IPS-18a (cell line): ENCODE measurements around the gene TEX51.

Experiments
- H3K27ac ChIP-seq: one replicate; pipeline ENCODE4 v1.5.1; 2013; ENCODE audit warnings: low read length
- H3K27me3 ChIP-seq: one replicate; pipeline ENCODE4 v1.6.1; 2013; ENCODE audit warnings: mild to moderate bottlenecking, low read length; ENCODE audit not compliant: control insufficient read depth, insufficient read depth
- H3K36me3 ChIP-seq: one replicate; pipeline ENCODE4 v1.6.1; 2013; ENCODE audit warnings: low read depth, low read length; ENCODE audit not compliant: control insufficient read depth
- H3K4me1 ChIP-seq: one replicate; pipeline ENCODE4 v1.6.1; 2013; ENCODE audit warnings: low read depth, low read length; ENCODE audit not compliant: control insufficient read depth
- H3K4me3 ChIP-seq: one replicate; pipeline ENCODE4 v1.5.1; 2013; ENCODE audit warnings: low read length
- H3K9ac ChIP-seq: one replicate; pipeline ENCODE4 v1.6.1; 2013; ENCODE audit warnings: mild to moderate bottlenecking, low read length, moderate library complexity
- H3K9me3 ChIP-seq: one replicate; pipeline ENCODE4 v1.6.1; 2013; ENCODE audit warnings: low read depth, low read length; ENCODE audit not compliant: control insufficient read depth

TEX51 gene

DNA sequence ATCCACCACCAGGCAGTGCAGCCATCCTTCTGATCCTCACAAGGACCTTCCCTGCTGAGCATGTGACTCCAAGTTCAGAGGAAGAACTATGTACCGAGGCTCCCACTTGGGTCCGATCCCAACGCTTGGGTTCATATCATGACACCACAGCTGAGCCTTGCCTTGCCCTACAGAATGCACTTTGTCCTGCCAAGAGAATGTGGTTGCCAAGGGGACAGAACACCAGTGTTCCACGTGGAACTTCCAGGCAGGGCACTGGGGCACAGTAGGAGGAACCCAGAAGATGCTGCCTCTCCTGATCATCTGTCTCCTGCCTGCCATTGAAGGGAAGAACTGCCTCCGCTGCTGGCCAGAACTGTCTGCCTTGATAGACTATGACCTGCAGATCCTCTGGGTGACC lies at the start of gene TEX51:
Gene TEX51, plus strand, starts transcription at position 255 of the 400 bp plus-strand sequence. Its CDS starts 29 bp downstream, at position 284.
- H3K27me3 ChIP-seq, result no peaks in the 10 kb centered on the region
- H3K4me1 ChIP-seq, result no peaks in the 10 kb centered on the region
- no peak within 1 kb of the TSS for H3K9ac ChIP-seq
- no peak within 1 kb of the TSS for H3K27ac ChIP-seq
- H3K9me3 ChIP-seq, result no peaks in the 10 kb centered on the region
- no peak within 1 kb of the TSS for H3K4me3 ChIP-seq
- no peaks in the 10 kb centered on the region for H3K36me3 ChIP-seq

DNA sequence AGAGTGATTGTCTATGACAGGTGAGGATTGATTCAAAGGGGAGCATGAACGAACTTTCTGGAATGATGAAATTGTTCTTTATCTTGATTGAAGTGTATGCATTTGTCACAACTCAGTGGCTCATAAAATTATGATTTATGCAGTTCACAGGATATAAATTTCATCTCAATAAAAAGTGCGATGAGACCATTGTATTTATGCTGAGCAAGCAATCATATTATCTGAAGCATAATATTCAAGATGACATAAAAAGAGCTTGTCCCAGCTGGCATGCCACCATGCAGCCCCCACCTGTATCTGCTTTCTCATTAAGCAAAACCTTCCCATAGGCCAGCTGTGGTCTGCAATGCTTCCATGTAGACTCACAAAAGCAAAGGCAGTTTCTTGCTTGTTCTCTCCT lies 49.6 kb upstream of the TEX51 start:
- H3K4me1 ChIP-seq, result no peaks in the 10 kb centered on the region
- H3K27me3 ChIP-seq, result no peaks in the 10 kb centered on the region
- no peak overlapping the region for H3K27ac ChIP-seq
- H3K9ac ChIP-seq, result no peak overlapping the region
- H3K9me3 ChIP-seq, result no peaks in the 10 kb centered on the region
- H3K4me3 ChIP-seq, result no peak overlapping the region
- no peaks in the 10 kb centered on the region for H3K36me3 ChIP-seq

DNA sequence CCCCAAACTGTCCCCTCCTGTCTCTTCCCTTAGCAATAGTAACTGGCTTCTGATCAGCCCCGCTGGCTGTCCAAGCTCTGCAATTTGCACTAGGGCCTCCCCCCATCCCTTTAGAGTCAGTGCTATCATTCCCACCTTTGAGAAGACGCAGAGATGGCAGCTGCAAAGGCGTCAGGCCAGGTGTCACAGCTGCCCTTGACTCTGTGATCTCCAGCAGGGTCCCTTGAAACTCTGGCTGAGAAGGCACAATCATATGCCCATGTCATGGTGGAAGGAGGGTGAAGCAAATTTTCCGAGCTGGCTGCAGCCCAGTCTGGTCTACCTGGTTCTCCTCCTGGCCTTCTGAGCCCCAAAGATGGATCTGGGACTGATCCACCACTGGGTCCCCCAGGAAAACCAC lies 49.2 kb upstream of the TEX51 start:
- Histone ChIP-seq H3K27ac (no peak overlapping the region), H3K36me3 (no peaks in the 10 kb centered on the region), H3K9me3 (no peaks in the 10 kb centered on the region), H3K9ac (no peak overlapping the region), H3K4me1 (no peaks in the 10 kb centered on the region), H3K27me3 (no peaks in the 10 kb centered on the region), H3K4me3 (no peak overlapping the region)

DNA sequence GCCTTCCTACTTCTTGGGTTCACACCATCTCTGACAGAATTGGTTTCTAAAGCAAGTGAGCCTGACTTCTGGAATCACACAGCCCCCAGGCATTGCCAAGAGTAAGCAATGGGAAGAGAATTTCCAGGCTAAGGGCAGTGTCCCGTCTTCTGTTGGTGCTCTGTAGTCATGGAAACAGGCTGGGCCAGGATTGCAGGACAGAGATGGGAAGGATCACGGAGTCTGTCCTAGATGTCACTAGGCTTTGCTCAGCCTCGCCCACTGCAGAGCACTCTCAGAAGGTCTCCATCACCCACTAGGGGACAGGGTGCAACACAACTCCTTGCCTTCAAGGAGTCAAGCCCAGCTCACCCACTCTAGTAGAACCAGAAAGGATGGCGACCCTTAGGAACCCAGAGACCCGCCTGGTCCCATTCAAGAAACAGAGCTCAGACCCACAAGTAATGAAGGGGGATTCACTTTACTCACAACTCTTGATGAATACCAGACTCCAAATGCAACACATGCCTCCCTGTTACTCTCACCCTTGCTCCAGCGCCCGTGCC lies 48.6 kb upstream of the TEX51 start:
- no peaks in the 10 kb centered on the region for H3K4me1 ChIP-seq
- no peaks in the 10 kb centered on the region for H3K36me3 ChIP-seq
- H3K27me3 ChIP-seq, result no peaks in the 10 kb centered on the region

DNA sequence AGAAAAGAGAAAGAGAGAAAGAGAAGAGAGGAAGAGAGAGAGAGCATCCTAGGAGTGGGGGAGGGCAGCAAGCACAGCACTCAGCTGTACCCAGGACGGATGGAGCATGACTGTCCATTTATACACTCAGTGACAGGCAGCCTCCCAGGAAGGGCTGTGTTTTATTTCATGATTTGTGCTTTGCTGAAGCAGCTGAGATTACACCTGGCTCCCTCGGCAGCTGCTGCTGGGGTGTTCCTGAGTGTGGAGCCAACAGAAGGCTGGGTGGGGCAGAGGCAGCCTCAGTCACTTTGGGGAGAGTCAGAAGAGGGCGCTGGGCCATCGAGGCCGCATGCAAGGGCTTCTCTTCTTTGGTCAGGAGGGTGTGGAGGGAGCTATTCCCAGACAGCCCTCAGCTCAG lies 47.8 kb upstream of the TEX51 start:
- Histone ChIP-seq H3K27ac (no peak overlapping the region), H3K9me3 (no peaks in the 10 kb centered on the region), H3K9ac (no peak overlapping the region), H3K36me3 (no peaks in the 10 kb centered on the region), H3K27me3 (no peaks in the 10 kb centered on the region), H3K4me1 (no peaks in the 10 kb centered on the region), H3K4me3 (no peak overlapping the region)

More for the DNA sequence above, 48.6 kb upstream of the TEX51 start:
- Histone ChIP-seq H3K9ac (no peak overlapping the region), H3K9me3 (no peaks in the 10 kb centered on the region), H3K4me3 (no peak overlapping the region), H3K27ac (no peak overlapping the region)

DNA sequence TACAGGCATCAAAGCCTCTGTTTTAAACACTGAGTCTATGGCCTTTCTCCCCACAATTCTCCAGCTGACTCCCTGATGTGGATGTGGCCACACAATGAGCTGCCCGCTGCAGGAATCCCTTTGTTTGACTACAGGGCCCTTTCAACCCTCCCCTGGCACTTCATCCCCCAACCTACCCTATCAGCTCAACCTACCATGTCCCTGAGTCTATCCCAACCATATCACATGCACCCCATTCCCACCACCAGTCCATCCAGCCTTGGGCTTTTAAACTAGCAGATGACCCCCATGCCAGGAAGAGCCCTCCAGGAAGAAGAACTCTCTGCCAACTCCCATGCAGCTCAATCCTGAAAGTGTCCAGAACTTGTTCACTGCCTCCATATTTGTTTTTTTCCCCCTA lies 46.9 kb upstream of the TEX51 start:
- Histone ChIP-seq H3K4me3 (no peak overlapping the region), H3K27me3 (no peaks in the 10 kb centered on the region), H3K9me3 (no peaks in the 10 kb centered on the region), H3K36me3 (no peaks in the 10 kb centered on the region), H3K9ac (no peak overlapping the region), H3K4me1 (no peaks in the 10 kb centered on the region), H3K27ac (no peak overlapping the region)

DNA sequence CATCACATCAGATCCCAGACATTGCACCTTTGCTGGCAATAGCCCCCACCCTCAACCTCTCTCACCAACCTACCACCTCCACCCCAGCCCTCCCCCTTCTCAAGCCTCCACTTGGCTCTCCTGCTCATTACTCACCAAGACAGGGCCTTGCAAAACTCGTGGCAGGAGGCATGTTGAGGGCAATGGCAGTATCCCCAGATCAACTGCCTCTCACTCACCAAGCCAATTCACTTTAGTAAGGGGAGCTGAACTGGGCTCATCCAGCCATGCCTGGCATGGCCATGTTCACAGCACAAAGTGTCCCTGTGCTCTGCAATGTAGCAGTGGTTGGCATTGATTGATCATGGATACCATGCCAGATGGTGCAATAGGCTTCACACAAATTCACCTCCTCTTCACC lies 46.3 kb upstream of the TEX51 start:
- Histone ChIP-seq H3K9ac (no peak overlapping the region), H3K27me3 (no peaks in the 10 kb centered on the region), H3K4me3 (no peak overlapping the region), H3K4me1 (no peaks in the 10 kb centered on the region), H3K27ac (no peak overlapping the region), H3K36me3 (no peaks in the 10 kb centered on the region), H3K9me3 (no peaks in the 10 kb centered on the region)

DNA sequence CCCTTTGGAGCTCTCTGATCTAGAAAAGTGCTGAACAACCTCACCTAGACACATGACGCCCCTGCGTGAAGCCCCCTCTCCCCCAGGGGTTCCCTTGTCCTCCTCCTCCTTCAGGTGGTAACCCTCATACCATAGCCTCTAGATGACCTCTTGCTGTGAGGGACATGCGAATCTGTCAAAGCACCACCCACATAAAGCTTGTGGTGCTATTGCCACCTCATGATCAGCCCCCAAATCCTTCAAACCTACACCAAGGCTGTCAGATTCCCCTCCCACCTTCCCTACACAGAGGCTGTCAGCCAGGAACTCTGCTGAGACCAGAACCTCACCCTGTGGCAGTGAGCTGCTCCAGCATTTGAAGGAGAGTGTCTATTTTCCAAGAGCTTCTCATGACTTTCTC lies 43.1 kb upstream of the TEX51 start:
- Histone ChIP-seq H3K9ac (no peak overlapping the region), H3K4me3 (no peak overlapping the region), H3K27me3 (no peaks in the 10 kb centered on the region), H3K36me3 (no peaks in the 10 kb centered on the region), H3K4me1 (no peaks in the 10 kb centered on the region), H3K27ac (no peak overlapping the region), H3K9me3 (no peaks in the 10 kb centered on the region)

DNA sequence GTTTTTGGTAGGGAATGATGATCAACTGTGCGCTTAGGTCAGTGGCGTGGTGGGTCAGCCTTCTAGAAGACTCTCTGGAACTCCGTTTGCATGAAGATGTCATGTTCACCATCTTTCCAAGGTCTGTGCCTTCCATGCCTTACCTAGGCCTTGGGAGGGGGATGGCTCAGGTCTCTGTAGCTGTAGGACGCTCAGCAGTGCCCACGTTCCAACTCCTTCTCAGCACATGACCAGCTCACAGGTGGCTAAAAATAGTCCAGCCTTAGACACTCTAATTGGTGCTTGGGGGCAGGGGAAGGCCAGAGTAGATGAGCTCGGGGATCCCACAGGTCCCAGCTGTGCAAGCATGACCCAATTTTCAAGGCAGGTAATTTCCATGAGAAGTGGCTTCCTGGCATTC lies 42.3 kb upstream of the TEX51 start:
- H3K9me3 ChIP-seq, result no peaks in the 10 kb centered on the region
- no peak overlapping the region for H3K27ac ChIP-seq
- H3K4me3 ChIP-seq, result no peak overlapping the region
- no peak overlapping the region for H3K9ac ChIP-seq
- H3K36me3 ChIP-seq, result no peaks in the 10 kb centered on the region
- no peaks in the 10 kb centered on the region for H3K27me3 ChIP-seq
- H3K4me1 ChIP-seq, result no peaks in the 10 kb centered on the region

DNA sequence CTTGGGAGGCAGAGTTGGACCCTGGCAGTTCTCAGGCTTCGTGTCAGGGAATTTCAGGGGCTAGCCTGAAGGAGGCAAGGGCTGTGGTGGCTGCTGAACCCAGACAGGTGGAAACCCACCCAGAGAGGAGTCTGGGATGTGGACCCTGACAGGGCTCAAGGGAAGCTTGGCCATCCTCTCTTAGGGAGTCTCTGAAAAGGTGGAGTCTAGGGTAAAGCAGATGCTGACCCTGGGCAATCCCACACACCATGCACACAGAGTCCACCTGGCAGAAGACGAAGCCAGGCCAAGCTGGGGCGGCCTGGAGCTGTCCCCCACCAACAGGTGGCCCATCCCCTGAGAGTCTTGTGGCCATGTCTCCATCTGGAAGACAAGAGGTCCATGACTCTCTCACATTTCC lies 41.2 kb upstream of the TEX51 start:
- no peak overlapping the region for H3K27ac ChIP-seq
- H3K4me1 ChIP-seq, result no peaks in the 10 kb centered on the region
- no peaks in the 10 kb centered on the region for H3K27me3 ChIP-seq
- no peaks in the 10 kb centered on the region for H3K36me3 ChIP-seq
- H3K9me3 ChIP-seq, result no peaks in the 10 kb centered on the region
- H3K9ac ChIP-seq, result no peak overlapping the region
- no peak overlapping the region for H3K4me3 ChIP-seq

DNA sequence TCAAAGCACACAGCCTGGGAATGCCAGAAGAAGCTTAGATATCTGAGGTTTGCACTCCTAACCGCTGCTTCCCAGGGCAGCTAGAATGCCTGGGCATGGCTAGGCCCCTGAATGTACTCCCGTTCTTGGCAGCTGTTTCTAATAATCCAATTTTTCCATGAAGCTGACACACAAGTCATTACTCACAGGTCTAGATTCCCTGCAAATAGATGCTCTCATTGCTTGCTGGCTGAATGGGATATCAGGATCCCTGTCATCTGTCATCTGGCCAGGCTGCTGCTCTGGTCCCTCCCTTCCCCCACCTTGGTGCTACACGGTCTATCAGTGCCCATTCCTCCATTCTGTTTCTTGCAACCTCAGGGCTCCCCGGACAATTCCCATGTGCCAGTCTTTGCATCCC lies 40.7 kb upstream of the TEX51 start:
- no peak overlapping the region for H3K4me3 ChIP-seq
- no peak overlapping the region for H3K27ac ChIP-seq
- no peaks in the 10 kb centered on the region for H3K36me3 ChIP-seq
- no peaks in the 10 kb centered on the region for H3K4me1 ChIP-seq
- H3K9ac ChIP-seq, result no peak overlapping the region
- no peaks in the 10 kb centered on the region for H3K9me3 ChIP-seq
- H3K27me3 ChIP-seq, result no peaks in the 10 kb centered on the region

DNA sequence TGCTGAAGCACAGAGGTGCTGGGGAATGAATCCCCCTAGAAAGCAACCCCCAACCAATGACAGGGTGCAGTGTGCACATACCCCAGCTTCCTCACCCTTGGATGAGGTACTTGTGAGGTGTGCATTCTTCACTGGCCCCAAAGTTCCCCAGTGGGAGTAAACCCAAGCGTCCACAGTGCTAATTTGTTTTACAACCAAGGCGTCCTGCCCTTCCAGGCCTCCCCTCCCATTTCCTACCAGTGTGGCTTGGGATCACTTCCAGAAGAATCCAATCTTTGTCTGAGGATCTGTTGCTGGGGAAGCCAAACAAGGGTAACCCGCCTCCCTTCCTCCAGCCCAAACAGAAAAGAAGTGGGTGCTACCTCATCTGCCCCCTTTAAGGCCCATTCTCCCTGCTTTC lies 40.3 kb upstream of the TEX51 start:
- Histone ChIP-seq H3K27me3 (no peaks in the 10 kb centered on the region), H3K4me3 (no peak overlapping the region), H3K27ac (no peak overlapping the region), H3K36me3 (no peaks in the 10 kb centered on the region), H3K9ac (no peak overlapping the region), H3K9me3 (no peaks in the 10 kb centered on the region), H3K4me1 (no peaks in the 10 kb centered on the region)
